Gastrocnemius medialis (tissue), 4 donors: ENCODE measurements around the gene PSD4. TPM values are rescaled to one million over a fixed set of nuclear protein-coding genes. Genes with fewer than 3 reads are reported as not detected.

Experiments used
- ATAC-seq, 2 donors: fragments of 150-250 bp; one replicate each; pipeline ENCODE4 v1.9.1; 2016
- DNase-seq, 2 donors: peaks; one replicate each; pipeline ENCODE4 v3.0.0-alpha.2; 2019
- H3K27ac ChIP-seq, 4 donors: fragments of 200-600 bp; sonication (generic); 1 replicate in 1 of 4; 2 replicates in 3 of 4; pipeline ENCODE4 v1.5.1; 2016 to 2018; ENCODE audit warnings: mild to moderate bottlenecking in 2 of 4, moderate library complexity in 1 of 4
- H3K27me3 ChIP-seq, 3 donors: fragments of 200-600 bp; sonication (generic) in 2 of 3; 1 replicate in 1 of 3; 2 replicates in 2 of 3; pipeline versions ENCODE4 v1.5.1 to v1.6.0; 2016 to 2019; ENCODE audit warnings: mild to moderate bottlenecking in 1 of 3, moderate library complexity in 1 of 3
- H3K36me3 ChIP-seq, 2 donors: fragments of 200-600 bp; sonication (generic) in 1 of 2; one replicate each; pipeline ENCODE4 v1.5.1; 2017 to 2018
- H3K4me1 ChIP-seq, 2 donors: fragments of 200-600 bp; sonication (generic) in 1 of 2; one replicate each; pipeline ENCODE4 v1.5.1; 2016 to 2017; ENCODE audit warnings: mild to moderate bottlenecking in 2 of 2
- H3K4me3 ChIP-seq, 4 donors: fragments of 200-600 bp; sonication (generic) in 3 of 4; 1 replicate in 1 of 4; 2 replicates in 3 of 4; pipeline ENCODE4 v1.5.1; 2016 to 2019; ENCODE audit warnings: mild to moderate bottlenecking in 2 of 4
- H3K9me3 ChIP-seq, 3 donors: fragments of 200-600 bp; sonication (generic) in 2 of 3; 1 replicate in 1 of 3; 2 replicates in 2 of 3; pipeline ENCODE4 v1.5.1; 2016 to 2019
- POLR2A ChIP-seq, 2 donors: fragments of 450-650 bp; IDR thresholded peaks; one replicate each; pipeline ENCODE4 v1.6.1; 2017; ENCODE audit warnings: antibody characterized with exemption in 2 of 2, mild to moderate bottlenecking in 2 of 2, moderate library complexity in 2 of 2
- in situ Hi-C, 4 donors: fragments of 200-750 bp; cut with MboI; loops; one replicate each; pipeline versions ENCODE4 v1.15.0 to v1.8.0; 2017; ENCODE audit warnings: low sequenced_read_pairs in 4 of 4
- intact Hi-C: fragments of 100-400 bp; cut with DNase I; formaldehyde crosslinking; loops from one replicate; pipeline ENCODE4 v1.15.1; 2023; ENCODE audit warnings: low total_unique reads
- total RNA-seq, 4 donors: library from RNA; depleted of rRNA; stranded (reverse); fragments of >200 nt; gene quantifications; one replicate each; pipeline versions ENCODE4 v1.1.0 to v1.2.3, GENCODE V29; 2016
- TF ChIP-seq, protein P1 (sequence below), 5 experiments: fragments of 450-650 bp in 3 of 5; fragments of 200-600 bp in 2 of 5; sonication (generic) in 2 of 5; IDR thresholded peaks in 4 of 5; conservative IDR thresholded peaks in 1 of 5; 1 replicate in 4 of 5; 2 replicates in 1 of 5; pipeline ENCODE4 v1.5.1; 2016 to 2019; ENCODE audit warnings: antibody characterized with exemption in 5 of 5, mild to moderate bottlenecking in 3 of 5, moderate library complexity in 3 of 5

PSD4 gene
- total RNA-seq, 4 donors from 2014 or later: 0.32 to 1.3 (median 1.2) TPM

DNA sequence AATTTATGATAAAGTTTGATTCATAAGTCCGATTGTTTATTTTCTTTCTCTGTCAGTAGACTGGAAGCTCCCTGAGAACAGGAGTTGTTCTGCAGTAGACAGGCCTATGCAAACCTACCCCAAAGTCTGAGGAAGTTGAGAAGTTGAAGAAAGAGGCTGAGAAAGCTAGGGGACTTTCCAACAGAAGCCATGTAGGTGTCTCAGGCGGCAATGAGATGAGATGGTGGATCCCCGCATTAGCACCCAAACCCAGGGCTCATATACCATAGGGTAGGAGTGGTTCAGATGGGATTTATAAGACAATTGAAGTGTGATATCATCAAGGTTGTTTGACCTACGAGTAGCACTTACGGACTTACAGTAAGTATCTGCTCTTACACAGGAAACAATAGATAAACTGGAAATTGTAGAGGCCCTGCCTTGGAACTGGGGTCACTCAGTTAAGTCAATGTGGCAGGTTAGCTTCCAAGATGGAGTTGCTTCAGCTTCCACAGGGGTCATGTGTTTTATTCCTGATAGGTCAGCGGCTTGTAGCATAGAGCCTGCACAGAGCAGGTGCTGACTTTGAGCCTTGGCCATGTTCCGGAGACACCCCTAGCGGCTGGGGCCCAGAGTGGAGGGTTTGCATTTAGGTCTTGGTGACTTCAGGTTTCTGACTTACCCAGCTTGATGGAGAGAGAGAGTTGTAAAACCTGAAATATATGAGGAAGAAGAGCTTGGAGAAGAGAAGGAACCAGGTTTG is 2.3 kb upstream of the PSD4 start:
- Histone ChIP-seq H3K27ac (no peak overlapping the region), H3K4me1 (no peaks in the 10 kb centered on the region), H3K36me3 (no peaks in the 10 kb centered on the region), H3K9me3 (no peaks in the 10 kb centered on the region), H3K4me3 (no peak overlapping the region), H3K27me3 (no peaks in the 10 kb centered on the region)
- ATAC-seq: no peak
- intact Hi-C loops: no loop called here
- TF ChIP-seq POLR2A (IDR thresholded peaks at IDR 0.05): no peak
- TF ChIP-seq, protein P1, sequence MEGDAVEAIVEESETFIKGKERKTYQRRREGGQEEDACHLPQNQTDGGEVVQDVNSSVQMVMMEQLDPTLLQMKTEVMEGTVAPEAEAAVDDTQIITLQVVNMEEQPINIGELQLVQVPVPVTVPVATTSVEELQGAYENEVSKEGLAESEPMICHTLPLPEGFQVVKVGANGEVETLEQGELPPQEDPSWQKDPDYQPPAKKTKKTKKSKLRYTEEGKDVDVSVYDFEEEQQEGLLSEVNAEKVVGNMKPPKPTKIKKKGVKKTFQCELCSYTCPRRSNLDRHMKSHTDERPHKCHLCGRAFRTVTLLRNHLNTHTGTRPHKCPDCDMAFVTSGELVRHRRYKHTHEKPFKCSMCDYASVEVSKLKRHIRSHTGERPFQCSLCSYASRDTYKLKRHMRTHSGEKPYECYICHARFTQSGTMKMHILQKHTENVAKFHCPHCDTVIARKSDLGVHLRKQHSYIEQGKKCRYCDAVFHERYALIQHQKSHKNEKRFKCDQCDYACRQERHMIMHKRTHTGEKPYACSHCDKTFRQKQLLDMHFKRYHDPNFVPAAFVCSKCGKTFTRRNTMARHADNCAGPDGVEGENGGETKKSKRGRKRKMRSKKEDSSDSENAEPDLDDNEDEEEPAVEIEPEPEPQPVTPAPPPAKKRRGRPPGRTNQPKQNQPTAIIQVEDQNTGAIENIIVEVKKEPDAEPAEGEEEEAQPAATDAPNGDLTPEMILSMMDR (IDR thresholded peaks at IDR 0.05 in 4 of 5, conservative IDR thresholded peaks at IDR 0.05 in 1 of 5): no peak
- DNase-seq: no peak
- in situ Hi-C loops: no loop called here

DNA sequence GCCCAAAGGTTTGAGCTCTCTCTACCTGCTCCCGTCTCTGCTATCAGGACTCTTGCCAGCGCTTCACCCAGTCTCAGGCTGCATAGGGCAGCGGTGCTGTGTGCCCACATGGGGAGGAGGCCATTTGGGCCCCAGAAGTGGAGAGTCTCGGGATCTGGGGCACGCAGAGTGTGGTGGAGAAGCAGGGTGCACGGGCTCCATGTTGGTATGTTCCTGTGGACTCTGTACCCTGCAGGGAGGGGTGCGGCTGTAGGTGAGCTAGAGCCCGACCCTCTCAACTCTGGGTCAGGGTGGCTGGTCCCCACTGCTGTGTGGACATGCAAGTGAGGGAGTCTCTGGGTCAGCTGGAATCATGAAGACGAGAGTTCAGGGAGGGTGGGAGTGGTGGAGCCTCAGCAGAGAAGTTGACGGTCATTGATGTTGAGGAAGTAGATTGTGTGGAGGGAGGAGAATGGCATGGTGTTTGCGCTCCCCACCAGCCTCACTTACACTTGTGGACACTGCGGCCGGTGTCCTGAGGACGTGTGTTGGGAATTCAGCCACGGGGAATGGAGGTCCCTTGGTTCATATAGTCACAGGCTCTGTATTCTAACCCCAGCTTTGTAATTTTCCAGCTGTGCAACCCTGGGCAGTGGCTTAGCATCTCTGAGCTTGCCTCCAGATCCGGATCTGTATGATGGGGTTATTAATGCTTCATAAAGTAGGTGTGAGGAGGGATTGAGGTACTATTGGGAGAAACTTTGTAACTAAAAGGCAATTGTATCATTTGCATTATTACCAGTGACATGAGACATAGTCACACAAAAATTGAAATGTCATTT is 840 bp upstream of the PSD4 start:
- Histone ChIP-seq H3K4me3 (no peak overlapping the region), H3K9me3 (no peaks in the 10 kb centered on the region), H3K36me3 (no peaks in the 10 kb centered on the region), H3K4me1 (no peaks in the 10 kb centered on the region), H3K27ac (no peak overlapping the region), H3K27me3 (no peaks in the 10 kb centered on the region)
- no peak for TF ChIP-seq POLR2A (IDR thresholded peaks at IDR 0.05)
- TF ChIP-seq, protein P1 (IDR thresholded peaks at IDR 0.05 in 4 of 5, conservative IDR thresholded peaks at IDR 0.05 in 1 of 5): no peak
- intact Hi-C loops (no loop called here), in situ Hi-C loops (no loop called here)
- DNase-seq (no peak), ATAC-seq (no peak)

DNA sequence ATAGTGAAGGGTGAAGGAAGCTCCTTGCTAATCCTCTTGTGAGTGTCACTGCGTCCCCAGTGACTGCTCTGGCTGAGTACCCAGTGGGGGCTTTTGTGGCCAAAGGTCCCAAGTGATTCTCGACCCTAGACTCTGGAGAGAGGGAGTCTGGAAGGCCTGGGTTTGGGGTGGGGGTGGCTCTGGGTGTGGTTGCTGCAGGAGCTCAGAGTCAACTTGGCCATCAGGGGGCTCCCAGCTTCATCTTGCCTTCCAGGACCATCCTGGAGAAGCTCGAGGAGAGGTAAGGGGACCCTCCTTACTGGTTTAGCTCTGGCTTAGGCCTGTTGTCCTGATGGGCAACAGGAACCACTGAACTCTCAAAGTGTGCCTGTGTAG is 592 bp downstream of the PSD4 start:
- in situ Hi-C loops: no loop called here
- H3K4me3 ChIP-seq: peak overlapping the region in 1 of 4 donors; percentile 24
- no peak for TF ChIP-seq POLR2A (IDR thresholded peaks at IDR 0.05)
- TF ChIP-seq, protein P1 (IDR thresholded peaks at IDR 0.05 in 4 of 5, conservative IDR thresholded peaks at IDR 0.05 in 1 of 5): no peak
- ATAC-seq: no peak
- intact Hi-C loops: no loop called here
- no peak overlapping the region for H3K27ac ChIP-seq
- H3K36me3 ChIP-seq: no peaks in the 10 kb centered on the region
- no peaks in the 10 kb centered on the region for H3K4me1 ChIP-seq
- H3K9me3 ChIP-seq: no peaks in the 10 kb centered on the region
- H3K27me3 ChIP-seq: no peaks in the 10 kb centered on the region
- no peak for DNase-seq

DNA sequence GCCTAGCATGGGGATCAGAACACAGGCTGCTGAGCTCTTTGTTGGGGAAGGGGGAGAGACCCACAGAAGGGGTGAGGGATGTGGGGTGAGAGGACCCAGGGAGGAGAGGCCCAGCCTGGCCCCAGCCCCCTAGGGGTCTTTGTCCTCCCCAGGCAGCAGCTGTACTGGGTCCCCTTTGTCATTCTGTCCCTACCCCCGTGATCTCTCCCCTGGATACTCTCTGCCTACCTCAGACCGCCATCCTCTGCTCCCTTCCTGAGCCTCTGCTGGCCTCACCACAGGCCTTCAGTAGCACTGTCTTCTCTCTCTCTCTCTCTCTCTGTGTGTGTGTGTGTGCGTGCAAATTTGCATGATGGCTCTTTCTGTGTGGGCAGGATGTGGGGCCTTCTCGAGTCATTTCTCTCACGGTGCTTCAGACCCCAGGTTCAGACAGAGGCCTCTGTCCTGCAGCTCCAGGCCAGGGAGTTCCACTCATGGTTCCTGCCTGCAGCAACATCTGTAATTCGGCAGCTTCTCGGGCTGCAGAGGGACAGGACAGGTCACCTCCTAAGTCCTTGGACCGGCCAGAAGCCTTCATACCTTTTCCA is 1.4 kb downstream of the PSD4 start:
- no peaks in the 10 kb centered on the region for H3K4me1 ChIP-seq

More for the DNA sequence above, 1.4 kb downstream of the PSD4 start:
- in situ Hi-C loops: no loop called here
- intact Hi-C loops: no loop called here
- no peak for DNase-seq
- Histone ChIP-seq H3K27me3 (no peaks in the 10 kb centered on the region), H3K9me3 (no peaks in the 10 kb centered on the region), H3K27ac (no peak overlapping the region), H3K4me3 (no peak overlapping the region), H3K36me3 (no peaks in the 10 kb centered on the region)
- no peak for ATAC-seq
- TF ChIP-seq, protein P1 (IDR thresholded peaks at IDR 0.05 in 4 of 5, conservative IDR thresholded peaks at IDR 0.05 in 1 of 5): no peak
- TF ChIP-seq POLR2A (IDR thresholded peaks at IDR 0.05): no peak
